OCI-LY7 (cell line): ENCODE data around the gene TTC22. TPM values are rescaled to one million over a fixed set of nuclear protein-coding genes. Genes with fewer than 3 reads are reported as not detected.

ENCODE experiments used
- BruUV-seq: library from RNA; stranded (reverse); fragments of 400-500 nt; replicated peaks from 2 replicates; lab custom pipeline; 2021; lab: Mats Ljungman, UMichigan
- CTCF ChIA-PET: fragments of 300-600 bp; sonication (Branson Sonifier 250); formaldehyde crosslinking; loops from one replicate; lab custom pipeline; 2022; ENCODE audit warnings: antibody characterized with exemption; ENCODE audit not compliant: unreplicated experiment; lab: Charles Lee
- POLR2A ChIA-PET: fragments of 300-600 bp; sonication (Branson Sonifier 250); formaldehyde crosslinking; loops from one replicate; lab custom pipeline; 2022; ENCODE audit warnings: antibody characterized with exemption; lab: Charles Lee
- DNase-seq: peaks from one replicate; pipeline ENCODE4 v3.0.0-alpha.2; 2015; ENCODE audit warnings: low spot score
- H2AFZ ChIP-seq: fragments of 200-600 bp; sonication (generic), shearing (Covaris generic); 2 replicates; pipeline ENCODE4 v1.6.1; 2014; ENCODE audit warnings: mild to moderate bottlenecking, antibody characterized with exemption, low read length, moderate library complexity
- H3K27ac ChIP-seq: fragments of 200-600 bp; sonication (generic); 2 replicates; pipeline ENCODE4 v1.5.1; 2014; ENCODE audit warnings: mixed run types, low read depth, mild to moderate bottlenecking, moderate library complexity, low read length, inconsistent platforms; ENCODE audit not compliant: poor library complexity, severe bottlenecking
- H3K36me3 ChIP-seq: fragments of 200-600 bp; sonication (generic); 2 replicates; pipeline ENCODE4 v1.6.1; 2014; ENCODE audit warnings: mild to moderate bottlenecking, antibody characterized with exemption, low read length, moderate library complexity, mixed read lengths; ENCODE audit not compliant: insufficient read depth
- H3K4me1 ChIP-seq: fragments of 200-600 bp; sonication (generic); 2 replicates; pipeline ENCODE4 v1.5.1; 2014; ENCODE audit warnings: mild to moderate bottlenecking, low read length; ENCODE audit not compliant: insufficient read depth, poor library complexity, severe bottlenecking
- H3K4me2 ChIP-seq: fragments of 200-600 bp; sonication (generic); 2 replicates; pipeline ENCODE4 v1.6.1; 2014; ENCODE audit warnings: mild to moderate bottlenecking, low read length
- H3K4me3 ChIP-seq: fragments of 200-600 bp; sonication (generic); 2 replicates; pipeline ENCODE4 v1.5.1; 2014; ENCODE audit warnings: mild to moderate bottlenecking, low read depth, low read length; ENCODE audit not compliant: poor library complexity, severe bottlenecking
- H3K79me2 ChIP-seq: fragments of 200-600 bp; sonication (generic); 2 replicates; pipeline ENCODE4 v1.6.1; 2016; ENCODE audit warnings: low read depth, mild to moderate bottlenecking, low read length, moderate library complexity, mixed read lengths; ENCODE audit not compliant: insufficient read depth
- H3K9me2 ChIP-seq: fragments of 200-600 bp; sonication (generic); 2 replicates; pipeline ENCODE4 v1.6.1; 2016; ENCODE audit warnings: mild to moderate bottlenecking, low read length, mixed read lengths; ENCODE audit not compliant: insufficient read depth
- H3K9me3 ChIP-seq: fragments of 200-600 bp; sonication (generic); 2 replicates; pipeline ENCODE4 v1.6.1; 2014; ENCODE audit warnings: mild to moderate bottlenecking, mixed run types, low read length, mixed read lengths
- H4K20me1 ChIP-seq: fragments of 200-600 bp; sonication (generic); 2 replicates; pipeline ENCODE4 v1.6.1; 2014; ENCODE audit warnings: mild to moderate bottlenecking, antibody characterized with exemption, low read length, moderate library complexity, mixed read lengths; ENCODE audit not compliant: insufficient read depth
- EZH2phosphoT487 ChIP-seq: fragments of 200-600 bp; sonication (generic); IDR thresholded peaks from 2 replicates; pipeline ENCODE4 v1.6.1; 2018; ENCODE audit warnings: low read depth, borderline replicate concordance, mild to moderate bottlenecking, mixed run types, antibody characterized with exemption, low read length, moderate library complexity, mixed read lengths
- intact Hi-C: fragments of 100-400 bp; cut with micrococcal nuclease; formaldehyde crosslinking; loops from one replicate; pipeline ENCODE4 v1.10.0; 2022; ENCODE audit not compliant: unreplicated experiment
- total RNA-seq, 2 experiments: library from RNA; depleted of rRNA in 1 of 2; stranded (reverse); fragments of >200 nt in 1 of 2; shearing (Covaris generic) in 1 of 2; gene quantifications; 2 replicates each; pipeline ENCODE4 v1.2.3, GENCODE V29; 2014 to 2022
- TF ChIP-seq, protein P1 (sequence below): fragments of 200-600 bp; sonication (generic); conservative IDR thresholded peaks from 2 replicates; pipeline ENCODE4 v1.5.1; 2014; ENCODE audit warnings: mild to moderate bottlenecking, antibody characterized with exemption, low read length, moderate library complexity, mixed read lengths

TTC22 gene
- total RNA-seq, 2 experiments from 2014 or later, result not detected

DNA sequence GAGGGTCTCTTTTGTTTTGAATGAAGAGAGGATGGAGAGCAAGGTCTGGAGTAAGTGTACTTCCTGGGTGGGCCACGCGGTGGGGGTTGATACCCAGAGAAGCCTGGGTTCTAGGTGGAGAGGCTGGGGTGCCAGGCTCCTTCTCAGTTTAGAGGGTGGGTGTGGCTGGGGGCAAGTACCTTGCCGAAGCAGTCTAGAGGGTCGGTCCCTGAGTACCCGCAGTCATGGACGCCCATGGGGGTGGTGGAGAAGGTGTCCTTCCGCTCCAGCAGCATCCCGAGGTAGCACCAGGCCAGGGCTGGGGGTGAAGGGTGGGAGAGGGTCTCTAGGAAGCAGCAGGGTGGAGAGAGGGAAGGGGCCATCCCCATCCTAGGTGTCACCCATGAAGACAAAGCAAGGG lies 14.3 kb downstream of the TTC22 start:
- ChIA-PET POLR2A (no interaction called here), CTCF (no interaction called here)
- H3K9me3 ChIP-seq, result no peaks in the 10 kb centered on the region
- TF ChIP-seq EZH2phosphoT487, result no peak
- TF ChIP-seq, protein P1, sequence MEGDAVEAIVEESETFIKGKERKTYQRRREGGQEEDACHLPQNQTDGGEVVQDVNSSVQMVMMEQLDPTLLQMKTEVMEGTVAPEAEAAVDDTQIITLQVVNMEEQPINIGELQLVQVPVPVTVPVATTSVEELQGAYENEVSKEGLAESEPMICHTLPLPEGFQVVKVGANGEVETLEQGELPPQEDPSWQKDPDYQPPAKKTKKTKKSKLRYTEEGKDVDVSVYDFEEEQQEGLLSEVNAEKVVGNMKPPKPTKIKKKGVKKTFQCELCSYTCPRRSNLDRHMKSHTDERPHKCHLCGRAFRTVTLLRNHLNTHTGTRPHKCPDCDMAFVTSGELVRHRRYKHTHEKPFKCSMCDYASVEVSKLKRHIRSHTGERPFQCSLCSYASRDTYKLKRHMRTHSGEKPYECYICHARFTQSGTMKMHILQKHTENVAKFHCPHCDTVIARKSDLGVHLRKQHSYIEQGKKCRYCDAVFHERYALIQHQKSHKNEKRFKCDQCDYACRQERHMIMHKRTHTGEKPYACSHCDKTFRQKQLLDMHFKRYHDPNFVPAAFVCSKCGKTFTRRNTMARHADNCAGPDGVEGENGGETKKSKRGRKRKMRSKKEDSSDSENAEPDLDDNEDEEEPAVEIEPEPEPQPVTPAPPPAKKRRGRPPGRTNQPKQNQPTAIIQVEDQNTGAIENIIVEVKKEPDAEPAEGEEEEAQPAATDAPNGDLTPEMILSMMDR, result no peak
- H3K9me2 ChIP-seq, result no peaks in the 10 kb centered on the region
- H3K4me2 ChIP-seq, result no peak overlapping the region
- no peak overlapping the region for H3K27ac ChIP-seq
- H3K79me2 ChIP-seq, result no peaks in the 10 kb centered on the region
- H3K4me1 ChIP-seq, result no peaks in the 10 kb centered on the region
- no peaks in the 10 kb centered on the region for H3K36me3 ChIP-seq
- H2AFZ ChIP-seq, result no peak overlapping the region
- intact Hi-C loops, result no loop called here
- no peak overlapping the region for H3K4me3 ChIP-seq
- DNase-seq, result no peak
- no peaks in the 10 kb centered on the region for H4K20me1 ChIP-seq
- no TSS peak for BruUV-seq

DNA sequence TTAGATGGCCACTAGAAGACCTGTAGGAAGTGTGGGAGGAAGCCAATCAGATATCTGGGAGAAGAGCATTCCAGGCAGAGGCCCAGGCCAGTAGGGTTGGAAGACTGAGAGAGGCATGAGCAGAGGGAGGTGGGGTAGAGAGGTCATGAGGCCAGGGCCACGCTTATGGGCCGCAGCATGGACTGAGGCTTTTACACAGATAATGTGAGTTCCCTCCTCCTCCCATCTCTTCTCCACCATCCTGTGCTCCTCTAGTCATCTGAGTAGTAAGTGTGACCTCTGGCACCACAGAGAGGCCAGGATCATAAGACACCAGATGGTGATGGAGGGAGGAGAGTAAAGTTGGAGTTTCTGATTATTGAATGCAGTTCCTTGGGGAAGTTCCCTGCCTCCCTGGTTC lies 17.1 kb downstream of the TTC22 start:
- BruUV-seq, result no TSS peak
- no peaks in the 10 kb centered on the region for H3K36me3 ChIP-seq
- no peaks in the 10 kb centered on the region for H4K20me1 ChIP-seq

DNA sequence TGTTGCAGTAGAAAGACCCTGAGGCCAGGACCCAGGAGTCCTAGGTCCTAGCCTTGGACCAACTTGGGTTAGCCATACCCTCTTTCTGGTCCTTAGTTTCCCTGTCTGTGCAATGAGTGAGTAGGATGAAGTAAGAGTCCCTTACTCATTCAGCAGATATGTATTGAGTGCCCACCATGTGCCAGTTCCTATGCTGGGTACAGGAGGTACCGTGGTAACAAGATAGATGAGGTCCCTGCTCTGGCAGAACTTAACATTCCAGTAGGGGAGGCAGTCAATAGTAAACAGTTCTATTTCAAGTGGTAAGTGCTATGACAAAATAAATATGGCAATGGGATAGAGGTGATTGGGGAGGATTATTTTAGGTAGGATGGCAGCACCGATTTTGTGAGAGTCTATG lies 18.5 kb downstream of the TTC22 start:
- Histone ChIP-seq H3K79me2 (no peaks in the 10 kb centered on the region), H2AFZ (no peak overlapping the region), H3K36me3 (no peaks in the 10 kb centered on the region), H3K4me2 (no peak overlapping the region), H4K20me1 (no peaks in the 10 kb centered on the region), H3K9me2 (no peaks in the 10 kb centered on the region), H3K4me1 (no peaks in the 10 kb centered on the region), H3K27ac (no peak overlapping the region), H3K9me3 (no peaks in the 10 kb centered on the region), H3K4me3 (no peak overlapping the region)
- DNase-seq, result no peak
- intact Hi-C loops, result no loop called here
- TF ChIP-seq EZH2phosphoT487, result no peak
- TF ChIP-seq, protein P1, result no peak
- POLR2A ChIA-PET, result no interaction called here
- BruUV-seq, result no TSS peak
- CTCF ChIA-PET, result no interaction called here

More for the DNA sequence above, 17.1 kb downstream of the TTC22 start:
- no peak for DNase-seq
- Histone ChIP-seq H3K4me2 (no peak overlapping the region), H3K79me2 (no peaks in the 10 kb centered on the region), H3K27ac (no peak overlapping the region), H3K9me2 (no peaks in the 10 kb centered on the region), H3K4me1 (no peaks in the 10 kb centered on the region), H2AFZ (no peak overlapping the region), H3K4me3 (no peak overlapping the region), H3K9me3 (no peaks in the 10 kb centered on the region)
- intact Hi-C loops, result no loop called here
- CTCF ChIA-PET, result interaction anchor here (0.7 kb wide), 1 partner anchor 16 kb away, joined by 4 read pairs; no protein-coding TSS in a partner anchor
- POLR2A ChIA-PET, result no interaction called here
- TF ChIP-seq, protein P1, result no peak
- TF ChIP-seq EZH2phosphoT487, result no peak
